WTC11 (cell line): ENCODE measurements around the gene SNTB2. TPM values are rescaled to one million over a fixed set of nuclear protein-coding genes. Genes with fewer than 3 reads are reported as not detected.

Experiments used
- ATAC-seq: fragments of 200-7000 bp; cut with Tn5 transposase; 2 replicates; pipeline ENCODE4 v1.10.0; 2021; ENCODE audit warnings: mild to moderate bottlenecking, moderate library complexity
- CTCF ChIA-PET: fragments of 300-600 bp; sonication (Branson Sonifier 250); formaldehyde crosslinking; loops from one replicate; lab custom pipeline; 2021; ENCODE audit warnings: antibody characterized with exemption; lab: Charles Lee
- POLR2A ChIA-PET: fragments of 350-600 bp; sonication (Branson Sonifier 250); formaldehyde crosslinking; loops from one replicate; lab custom pipeline; 2021; ENCODE audit warnings: antibody characterized with exemption; lab: Charles Lee
- DNase-seq: peaks from one replicate; pipeline ENCODE4 v3.0.0; 2021; ENCODE audit warnings: low spot score
- H3K27ac Mint-ChIP-seq: 2 replicates; pipeline ENCODE4 v1.8.0; 2021; ENCODE audit warnings: mixed read lengths
- H3K27me3 Mint-ChIP-seq: 2 replicates; pipeline ENCODE4 v1.8.0; 2021; ENCODE audit warnings: low read depth, mild to moderate bottlenecking, moderate library complexity, mixed read lengths
- H3K36me3 Mint-ChIP-seq: 2 replicates; pipeline ENCODE4 v1.8.0; 2021; ENCODE audit warnings: mixed read lengths
- H3K4me1 Mint-ChIP-seq: 2 replicates; pipeline ENCODE4 v1.8.0; 2022; ENCODE audit warnings: mixed read lengths
- H3K4me3 Mint-ChIP-seq: 2 replicates; pipeline ENCODE4 v1.8.0; 2021; ENCODE audit warnings: mild to moderate bottlenecking, moderate library complexity, mixed read lengths
- H3K9me3 Mint-ChIP-seq: 2 replicates; pipeline ENCODE4 v1.8.0; 2021; ENCODE audit warnings: mixed read lengths
- AR ChIP-seq: fragments of 250-450 bp; sonication (Bioruptor Pico); IDR thresholded peaks from 2 replicates; pipeline ENCODE4 v1.9.0; 2021; ENCODE audit warnings: mild to moderate bottlenecking
- ELF4 ChIP-seq: sonication (generic); formaldehyde crosslinking; IDR thresholded peaks from 2 replicates; pipeline ENCODE4 v1.8.1; 2022; ENCODE audit warnings: low read depth, mild to moderate bottlenecking, moderate library complexity, missing genetic modification reagents
- FOXK1 ChIP-seq: sonication (generic); formaldehyde crosslinking; IDR thresholded peaks from 2 replicates; pipeline ENCODE4 v1.8.0; 2022; ENCODE audit warnings: mild to moderate bottlenecking, moderate library complexity, missing genetic modification reagents
- JAZF1 ChIP-seq: fragments of 250-450 bp; sonication (Bioruptor Pico); IDR thresholded peaks from 2 replicates; pipeline ENCODE4 v1.9.0; 2021; ENCODE audit warnings: moderate library complexity, mild to moderate bottlenecking, inconsistent platforms
- NFATC4 ChIP-seq: fragments of 250-450 bp; sonication (Bioruptor Pico); IDR thresholded peaks from 2 replicates; pipeline ENCODE4 v1.9.0; 2021; ENCODE audit warnings: mild to moderate bottlenecking
- NFYB ChIP-seq: sonication (generic); formaldehyde crosslinking; conservative IDR thresholded peaks from 2 replicates; pipeline ENCODE4 v1.8.0; 2022; ENCODE audit warnings: low read depth, missing genetic modification reagents
- NR1H2 ChIP-seq: sonication (generic); formaldehyde crosslinking; IDR thresholded peaks from 2 replicates; pipeline ENCODE4 v1.9.0; 2021; ENCODE audit warnings: mild to moderate bottlenecking, moderate library complexity, missing genetic modification reagents
- SMAD3 ChIP-seq: sonication (generic); formaldehyde crosslinking; IDR thresholded peaks from 2 replicates; pipeline ENCODE4 v1.8.0; 2022; ENCODE audit warnings: missing genetic modification reagents, mild to moderate bottlenecking, borderline replicate concordance
- SP1 ChIP-seq: sonication (generic); formaldehyde crosslinking; conservative IDR thresholded peaks from 2 replicates; pipeline ENCODE4 v1.8.1; 2022; ENCODE audit warnings: missing genetic modification reagents
- ZNF138 ChIP-seq: sonication (generic); formaldehyde crosslinking; conservative IDR thresholded peaks from 2 replicates; pipeline ENCODE4 v1.8.1; 2022; ENCODE audit warnings: mild to moderate bottlenecking, moderate library complexity, missing genetic modification reagents
- ZNF317 ChIP-seq: sonication (generic); formaldehyde crosslinking; IDR thresholded peaks from 2 replicates; pipeline ENCODE4 v1.8.1; 2023; ENCODE audit warnings: low read depth, mild to moderate bottlenecking, moderate library complexity, missing genetic modification reagents, borderline replicate concordance
- ZNF423 ChIP-seq: fragments of 250-450 bp; sonication (Bioruptor Pico); IDR thresholded peaks from 2 replicates; pipeline ENCODE4 v2.1.2; 2022; ENCODE audit warnings: mild to moderate bottlenecking, moderate library complexity
- total RNA-seq: library from RNA; stranded (reverse); gene quantifications from 3 replicates; pipeline ENCODE4 v1.2.3, GENCODE V29; 2021
- TF ChIP-seq, protein P1 (sequence below): sonication (generic); formaldehyde crosslinking; IDR thresholded peaks from 2 replicates; pipeline ENCODE4 v1.8.1; 2023; ENCODE audit warnings: mild to moderate bottlenecking, missing genetic modification reagents, borderline replicate concordance
- TF ChIP-seq, protein P2 (sequence below): sonication (generic); formaldehyde crosslinking; IDR thresholded peaks from 2 replicates; pipeline ENCODE4 v1.8.0; 2022; ENCODE audit warnings: missing genetic modification reagents
- TF ChIP-seq, protein P3 (sequence below): fragments of 250-450 bp; sonication (Bioruptor Pico); IDR thresholded peaks from 2 replicates; pipeline ENCODE4 v1.9.0; 2021; ENCODE audit warnings: mild to moderate bottlenecking
- TF ChIP-seq, protein P4 (sequence below): sonication (generic); formaldehyde crosslinking; IDR thresholded peaks from 2 replicates; pipeline ENCODE4 v1.8.1; 2023; ENCODE audit warnings: mild to moderate bottlenecking, missing genetic modification reagents
- TF ChIP-seq, protein P5 (sequence below): sonication (generic); formaldehyde crosslinking; IDR thresholded peaks from 2 replicates; pipeline ENCODE4 v1.8.1; 2022; ENCODE audit warnings: low read depth, mild to moderate bottlenecking, moderate library complexity, missing genetic modification reagents, borderline replicate concordance
- TF ChIP-seq, protein P6 (sequence below): fragments of 250-450 bp; sonication (Bioruptor Pico); conservative IDR thresholded peaks from 2 replicates; pipeline ENCODE4 v1.9.0; 2021; ENCODE audit warnings: mild to moderate bottlenecking

Gene SNTB2
- total RNA-seq, 1 experiment from 2014 or later: 23.7 TPM

DNA sequence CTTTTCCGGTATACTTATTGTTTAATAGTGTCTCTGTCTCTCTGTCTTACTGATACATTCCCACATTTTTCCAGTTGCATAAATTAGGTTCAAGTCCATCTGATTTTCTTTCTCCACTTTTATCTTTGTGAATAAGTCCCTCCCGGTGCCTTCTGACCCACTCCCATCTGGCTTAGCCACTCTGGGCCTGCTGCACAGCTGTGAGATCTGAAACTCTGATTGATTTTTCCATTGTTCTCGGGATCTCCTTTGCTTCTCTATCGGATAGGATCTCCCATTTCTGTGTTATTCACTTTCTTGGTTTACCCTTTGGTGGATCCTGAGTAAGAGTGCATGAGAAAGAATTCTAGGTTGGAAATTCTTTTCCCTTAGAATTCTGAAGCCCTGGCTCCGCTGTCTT is 46.0 kb upstream of the SNTB2 start (continued):
- no peak for TF ChIP-seq AR (CRISPR knock-in tag)
- TF ChIP-seq ZNF423: no peak
- TF ChIP-seq ZNF317: no peak
- TF ChIP-seq, protein P1, sequence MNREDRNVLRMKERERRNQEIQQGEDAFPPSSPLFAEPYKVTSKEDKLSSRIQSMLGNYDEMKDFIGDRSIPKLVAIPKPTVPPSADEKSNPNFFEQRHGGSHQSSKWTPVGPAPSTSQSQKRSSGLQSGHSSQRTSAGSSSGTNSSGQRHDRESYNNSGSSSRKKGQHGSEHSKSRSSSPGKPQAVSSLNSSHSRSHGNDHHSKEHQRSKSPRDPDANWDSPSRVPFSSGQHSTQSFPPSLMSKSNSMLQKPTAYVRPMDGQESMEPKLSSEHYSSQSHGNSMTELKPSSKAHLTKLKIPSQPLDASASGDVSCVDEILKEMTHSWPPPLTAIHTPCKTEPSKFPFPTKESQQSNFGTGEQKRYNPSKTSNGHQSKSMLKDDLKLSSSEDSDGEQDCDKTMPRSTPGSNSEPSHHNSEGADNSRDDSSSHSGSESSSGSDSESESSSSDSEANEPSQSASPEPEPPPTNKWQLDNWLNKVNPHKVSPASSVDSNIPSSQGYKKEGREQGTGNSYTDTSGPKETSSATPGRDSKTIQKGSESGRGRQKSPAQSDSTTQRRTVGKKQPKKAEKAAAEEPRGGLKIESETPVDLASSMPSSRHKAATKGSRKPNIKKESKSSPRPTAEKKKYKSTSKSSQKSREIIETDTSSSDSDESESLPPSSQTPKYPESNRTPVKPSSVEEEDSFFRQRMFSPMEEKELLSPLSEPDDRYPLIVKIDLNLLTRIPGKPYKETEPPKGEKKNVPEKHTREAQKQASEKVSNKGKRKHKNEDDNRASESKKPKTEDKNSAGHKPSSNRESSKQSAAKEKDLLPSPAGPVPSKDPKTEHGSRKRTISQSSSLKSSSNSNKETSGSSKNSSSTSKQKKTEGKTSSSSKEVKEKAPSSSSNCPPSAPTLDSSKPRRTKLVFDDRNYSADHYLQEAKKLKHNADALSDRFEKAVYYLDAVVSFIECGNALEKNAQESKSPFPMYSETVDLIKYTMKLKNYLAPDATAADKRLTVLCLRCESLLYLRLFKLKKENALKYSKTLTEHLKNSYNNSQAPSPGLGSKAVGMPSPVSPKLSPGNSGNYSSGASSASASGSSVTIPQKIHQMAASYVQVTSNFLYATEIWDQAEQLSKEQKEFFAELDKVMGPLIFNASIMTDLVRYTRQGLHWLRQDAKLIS (CRISPR knock-in tag): no peak
- TF ChIP-seq, protein P2, sequence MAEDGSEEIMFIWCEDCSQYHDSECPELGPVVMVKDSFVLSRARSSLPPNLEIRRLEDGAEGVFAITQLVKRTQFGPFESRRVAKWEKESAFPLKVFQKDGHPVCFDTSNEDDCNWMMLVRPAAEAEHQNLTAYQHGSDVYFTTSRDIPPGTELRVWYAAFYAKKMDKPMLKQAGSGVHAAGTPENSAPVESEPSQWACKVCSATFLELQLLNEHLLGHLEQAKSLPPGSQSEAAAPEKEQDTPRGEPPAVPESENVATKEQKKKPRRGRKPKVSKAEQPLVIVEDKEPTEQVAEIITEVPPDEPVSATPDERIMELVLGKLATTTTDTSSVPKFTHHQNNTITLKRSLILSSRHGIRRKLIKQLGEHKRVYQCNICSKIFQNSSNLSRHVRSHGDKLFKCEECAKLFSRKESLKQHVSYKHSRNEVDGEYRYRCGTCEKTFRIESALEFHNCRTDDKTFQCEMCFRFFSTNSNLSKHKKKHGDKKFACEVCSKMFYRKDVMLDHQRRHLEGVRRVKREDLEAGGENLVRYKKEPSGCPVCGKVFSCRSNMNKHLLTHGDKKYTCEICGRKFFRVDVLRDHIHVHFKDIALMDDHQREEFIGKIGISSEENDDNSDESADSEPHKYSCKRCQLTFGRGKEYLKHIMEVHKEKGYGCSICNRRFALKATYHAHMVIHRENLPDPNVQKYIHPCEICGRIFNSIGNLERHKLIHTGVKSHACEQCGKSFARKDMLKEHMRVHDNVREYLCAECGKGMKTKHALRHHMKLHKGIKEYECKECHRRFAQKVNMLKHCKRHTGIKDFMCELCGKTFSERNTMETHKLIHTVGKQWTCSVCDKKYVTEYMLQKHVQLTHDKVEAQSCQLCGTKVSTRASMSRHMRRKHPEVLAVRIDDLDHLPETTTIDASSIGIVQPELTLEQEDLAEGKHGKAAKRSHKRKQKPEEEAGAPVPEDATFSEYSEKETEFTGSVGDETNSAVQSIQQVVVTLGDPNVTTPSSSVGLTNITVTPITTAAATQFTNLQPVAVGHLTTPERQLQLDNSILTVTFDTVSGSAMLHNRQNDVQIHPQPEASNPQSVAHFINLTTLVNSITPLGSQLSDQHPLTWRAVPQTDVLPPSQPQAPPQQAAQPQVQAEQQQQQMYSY (CRISPR knock-in tag): no peak

DNA sequence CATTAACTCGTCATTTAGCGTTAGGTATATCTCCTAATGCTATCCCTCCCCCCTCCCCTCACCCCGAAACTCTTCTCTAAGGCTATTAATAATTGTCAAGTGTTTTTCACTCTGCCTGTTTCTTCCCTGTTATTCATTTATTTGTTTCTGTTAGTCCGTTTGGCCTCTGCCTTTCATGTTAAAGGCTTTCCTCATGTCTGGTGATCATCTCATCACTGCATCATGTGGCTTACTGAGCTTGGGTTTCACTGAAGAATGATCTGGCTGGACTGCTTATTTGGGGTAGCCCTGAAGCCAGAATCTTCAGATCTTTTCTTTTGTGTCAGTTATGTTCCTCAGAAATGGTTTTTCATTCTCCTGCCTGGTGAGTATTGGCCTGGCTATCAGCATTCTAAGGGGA is 45.0 kb upstream of the SNTB2 start:
- Mint-ChIP-seq H3K36me3 (peaks cover 78% of the 10 kb centered on the region), H3K4me3 (no peak overlapping the region), H3K4me1 (no peaks in the 10 kb centered on the region), H3K27me3 (no peaks in the 10 kb centered on the region), H3K9me3 (no peaks in the 10 kb centered on the region)
- CTCF ChIA-PET: no interaction called here
- DNase-seq: no peak
- POLR2A ChIA-PET: no interaction called here
- TF ChIP-seq, protein P3, sequence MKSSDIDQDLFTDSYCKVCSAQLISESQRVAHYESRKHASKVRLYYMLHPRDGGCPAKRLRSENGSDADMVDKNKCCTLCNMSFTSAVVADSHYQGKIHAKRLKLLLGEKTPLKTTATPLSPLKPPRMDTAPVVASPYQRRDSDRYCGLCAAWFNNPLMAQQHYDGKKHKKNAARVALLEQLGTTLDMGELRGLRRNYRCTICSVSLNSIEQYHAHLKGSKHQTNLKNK (CRISPR knock-in tag): no peak
- TF ChIP-seq SP1 (CRISPR knock-in tag): no peak
- TF ChIP-seq, all 79 proteins: peak for 0
- H3K27ac Mint-ChIP-seq: no peak overlapping the region
- ATAC-seq: no peak

- peaks cover 72% of the 10 kb centered on the region for H3K36me3 Mint-ChIP-seq
- no peak overlapping the region for H3K27ac Mint-ChIP-seq
- H3K4me3 Mint-ChIP-seq: no peak overlapping the region
- POLR2A ChIA-PET: no interaction called here
- no peaks in the 10 kb centered on the region for H3K4me1 Mint-ChIP-seq
- CTCF ChIA-PET: interaction anchor here (0.5 kb wide), 1 partner anchor 11 kb away, joined by 3 read pairs; no protein-coding TSS in a partner anchor
- H3K27me3 Mint-ChIP-seq: no peaks in the 10 kb centered on the region
- no peak for DNase-seq
- no peaks in the 10 kb centered on the region for H3K9me3 Mint-ChIP-seq
- no peak for ATAC-seq
- TF ChIP-seq, protein P4, sequence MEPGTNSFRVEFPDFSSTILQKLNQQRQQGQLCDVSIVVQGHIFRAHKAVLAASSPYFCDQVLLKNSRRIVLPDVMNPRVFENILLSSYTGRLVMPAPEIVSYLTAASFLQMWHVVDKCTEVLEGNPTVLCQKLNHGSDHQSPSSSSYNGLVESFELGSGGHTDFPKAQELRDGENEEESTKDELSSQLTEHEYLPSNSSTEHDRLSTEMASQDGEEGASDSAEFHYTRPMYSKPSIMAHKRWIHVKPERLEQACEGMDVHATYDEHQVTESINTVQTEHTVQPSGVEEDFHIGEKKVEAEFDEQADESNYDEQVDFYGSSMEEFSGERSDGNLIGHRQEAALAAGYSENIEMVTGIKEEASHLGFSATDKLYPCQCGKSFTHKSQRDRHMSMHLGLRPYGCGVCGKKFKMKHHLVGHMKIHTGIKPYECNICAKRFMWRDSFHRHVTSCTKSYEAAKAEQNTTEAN: no peak
- TF ChIP-seq, protein P5, sequence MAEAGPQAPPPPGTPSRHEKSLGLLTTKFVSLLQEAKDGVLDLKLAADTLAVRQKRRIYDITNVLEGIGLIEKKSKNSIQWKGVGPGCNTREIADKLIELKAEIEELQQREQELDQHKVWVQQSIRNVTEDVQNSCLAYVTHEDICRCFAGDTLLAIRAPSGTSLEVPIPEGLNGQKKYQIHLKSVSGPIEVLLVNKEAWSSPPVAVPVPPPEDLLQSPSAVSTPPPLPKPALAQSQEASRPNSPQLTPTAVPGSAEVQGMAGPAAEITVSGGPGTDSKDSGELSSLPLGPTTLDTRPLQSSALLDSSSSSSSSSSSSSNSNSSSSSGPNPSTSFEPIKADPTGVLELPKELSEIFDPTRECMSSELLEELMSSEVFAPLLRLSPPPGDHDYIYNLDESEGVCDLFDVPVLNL: no peak
- TF ChIP-seq ZNF138 (CRISPR knock-in tag): no peak
- no peak for TF ChIP-seq FOXK1
- TF ChIP-seq ZNF317: no peak
- no peak for TF ChIP-seq SP1 (CRISPR knock-in tag)
- no peak for TF ChIP-seq NFYB
- no peak for TF ChIP-seq JAZF1
- no peak for TF ChIP-seq SMAD3 (CRISPR knock-in tag)
- TF ChIP-seq ELF4 (CRISPR knock-in tag): no peak
- no peak for TF ChIP-seq NFATC4 (CRISPR knock-in tag)
- TF ChIP-seq, protein P6, sequence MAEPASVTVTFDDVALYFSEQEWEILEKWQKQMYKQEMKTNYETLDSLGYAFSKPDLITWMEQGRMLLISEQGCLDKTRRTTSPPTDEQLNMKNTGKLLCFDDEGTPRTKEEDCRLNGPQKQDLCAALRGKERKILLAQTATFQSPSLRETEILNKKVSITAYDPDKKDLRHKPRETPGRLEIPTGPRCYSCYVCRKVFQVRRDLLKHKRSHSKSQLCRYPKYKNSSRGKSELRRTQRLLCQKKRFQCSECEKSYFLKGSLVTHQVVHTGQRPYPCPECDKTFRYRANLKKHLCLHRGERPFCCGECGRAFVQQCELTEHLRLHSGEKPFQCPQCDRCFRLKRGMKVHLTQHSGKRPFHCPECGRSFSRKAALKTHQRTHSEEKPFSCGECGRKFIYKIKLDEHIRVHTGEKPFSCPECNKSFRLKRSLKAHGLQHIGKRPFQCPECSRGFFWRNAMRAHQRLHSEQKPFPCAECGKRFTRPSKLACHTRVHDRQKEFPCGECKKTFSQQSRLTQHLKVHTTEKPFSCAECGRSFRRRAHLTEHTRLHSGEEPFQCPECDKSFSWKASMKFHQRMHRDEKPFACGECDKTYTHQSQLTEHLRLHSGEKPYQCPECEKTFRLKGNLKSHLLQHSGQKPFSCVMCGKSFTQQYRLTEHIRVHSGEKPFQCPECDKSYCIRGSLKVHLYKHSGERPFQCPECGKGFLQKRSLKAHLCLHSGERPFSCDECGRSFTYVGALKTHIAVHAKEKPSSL: no peak
- TF ChIP-seq NR1H2 (CRISPR knock-in tag): no peak
Observed at GRCh38 chr16:69143116-69143515, 43.8 kb upstream of the SNTB2 start.
